IMR-90 (cell line): ENCODE results near the gene STK25. TPM values are rescaled to one million over a fixed set of nuclear protein-coding genes. Genes with fewer than 3 reads are reported as not detected.

ENCODE experiments used
- ATAC-seq: fragments of 200-7000 bp; cut with Tn5 transposase; 2 replicates; pipeline ENCODE4 v1.9.1; 2020; ENCODE audit warnings: low read depth, mild to moderate bottlenecking, moderate library complexity
- BruUV-seq: library from RNA; stranded (reverse); fragments of 400-500 nt; replicated peaks from 2 replicates; lab custom pipeline; 2021; lab: Mats Ljungman, UMichigan
- CTCF ChIA-PET: fragments of 300-600 bp; formaldehyde crosslinking; extraction: SDS; loops from one replicate; lab custom pipeline; 2021; ENCODE audit warnings: antibody characterized with exemption; lab: Yijun Ruan, JAX
- POLR2A ChIA-PET: fragments of 300-600 bp; sonication (Branson Sonifier 250); formaldehyde crosslinking; loops from one replicate; lab custom pipeline; 2022; ENCODE audit warnings: antibody characterized with exemption; ENCODE audit not compliant: unreplicated experiment; lab: Charles Lee
- DNase-seq: peaks from one replicate; pipeline ENCODE4 v3.0.0; 2013
- H2AFZ ChIP-seq: replicated peaks from 2 replicates; pipeline ENCODE3; 2013; ENCODE audit warnings: low read length, mild to moderate bottlenecking; ENCODE audit not compliant: poor library complexity
- H2AK5ac ChIP-seq: 2 replicates; pipeline ENCODE4 v1.6.1; 2013; ENCODE audit warnings: low read depth, low read length, inconsistent platforms
- H2AK9ac ChIP-seq: replicated peaks from 2 replicates; pipeline ENCODE3; 2013; ENCODE audit warnings: mild to moderate bottlenecking, low read depth, low read length, moderate library complexity; ENCODE audit not compliant: poor library complexity
- H2BK120ac ChIP-seq: 2 replicates; pipeline ENCODE4 v1.6.1; 2013; ENCODE audit warnings: low read depth, low read length, inconsistent platforms
- H2BK15ac ChIP-seq: 3 replicates; pipeline ENCODE4 v1.6.1; 2013; ENCODE audit warnings: low read depth, low read length, inconsistent platforms
- H2BK20ac ChIP-seq: 2 replicates; pipeline ENCODE4 v1.6.1; 2013; ENCODE audit warnings: low read depth, mild to moderate bottlenecking, inconsistent platforms, low read length, moderate library complexity
- H2BK5ac ChIP-seq: 2 replicates; pipeline ENCODE4 v1.6.1; 2013; ENCODE audit warnings: mild to moderate bottlenecking, low read depth, low read length, inconsistent platforms; ENCODE audit not compliant: poor library complexity, severe bottlenecking
- H3K14ac ChIP-seq: replicated peaks from 2 replicates; pipeline ENCODE4 v1.6.1; 2013; ENCODE audit warnings: low read depth, low read length, inconsistent platforms
- H3K18ac ChIP-seq: 2 replicates; pipeline ENCODE4 v1.6.1; 2013; ENCODE audit warnings: low read depth, low read length, control low read depth
- H3K23ac ChIP-seq: 2 replicates; pipeline ENCODE4 v1.6.1; 2013; ENCODE audit warnings: low read depth, low read length, inconsistent platforms
- H3K27ac ChIP-seq: 2 replicates; pipeline ENCODE4 v1.5.1; 2013; ENCODE audit warnings: mild to moderate bottlenecking, control low read depth, low read length; ENCODE audit not compliant: insufficient read depth
- H3K27me3 ChIP-seq: 2 replicates; pipeline ENCODE4 v1.6.1; 2013; ENCODE audit warnings: low read length; ENCODE audit not compliant: control insufficient read depth, insufficient read depth
- H3K36me3 ChIP-seq: 2 replicates; pipeline ENCODE4 v1.6.1; 2013; ENCODE audit warnings: low read length, mixed read lengths; ENCODE audit not compliant: control insufficient read depth, insufficient read depth
- H3K4ac ChIP-seq: 2 replicates; pipeline ENCODE4 v1.6.1; 2013; ENCODE audit warnings: low read depth, low read length, inconsistent platforms
- H3K4me1 ChIP-seq: 2 replicates; pipeline ENCODE4 v1.6.1; 2013; ENCODE audit warnings: low read length, mixed read lengths; ENCODE audit not compliant: control insufficient read depth, insufficient read depth
- H3K4me2 ChIP-seq: 2 replicates; pipeline ENCODE4 v1.6.1; 2013; ENCODE audit warnings: low read depth, mild to moderate bottlenecking, control low read depth, low read length, moderate library complexity
- H3K4me3 ChIP-seq: 2 replicates; pipeline ENCODE4 v1.5.1; 2013; ENCODE audit warnings: low read depth, mild to moderate bottlenecking, control low read depth, low read length, moderate library complexity; ENCODE audit not compliant: insufficient read depth
- H3K56ac ChIP-seq: 2 replicates; pipeline ENCODE4 v1.6.1; 2013; ENCODE audit warnings: low read length, inconsistent platforms; ENCODE audit not compliant: insufficient read depth; ENCODE audit errors: extremely low read depth
- H3K79me1 ChIP-seq, 2 experiments: 2 replicates each; pipeline ENCODE4 v1.6.1; 2013; ENCODE audit warnings: low read length in 2 of 2, inconsistent platforms in 1 of 2, low read depth in 1 of 2
- H3K9ac ChIP-seq: 2 replicates; pipeline ENCODE4 v1.6.1; 2013; ENCODE audit warnings: low read depth, low read length, control low read depth
- H3K9me1 ChIP-seq: 2 replicates; pipeline ENCODE4 v1.6.1; 2013; ENCODE audit warnings: low read length, inconsistent platforms; ENCODE audit not compliant: insufficient read depth
- H3K9me3 ChIP-seq: 2 replicates; pipeline ENCODE4 v1.6.1; 2013; ENCODE audit warnings: low read length; ENCODE audit not compliant: control insufficient read depth, insufficient read depth
- H4K20me1 ChIP-seq: 2 replicates; pipeline ENCODE4 v1.6.1; 2013; ENCODE audit warnings: low read length, inconsistent platforms; ENCODE audit not compliant: insufficient read depth
- H4K5ac ChIP-seq: 2 replicates; pipeline ENCODE4 v1.6.1; 2013; ENCODE audit warnings: mild to moderate bottlenecking, low read depth, low read length, control low read depth
- H4K8ac ChIP-seq, 2 experiments: 2 replicates each; pipeline ENCODE4 v1.6.1; 2013; ENCODE audit warnings: low read depth in 2 of 2, low read length in 2 of 2, control low read depth in 1 of 2, inconsistent platforms in 1 of 2
- H4K91ac ChIP-seq: 2 replicates; pipeline ENCODE4 v1.6.1; 2013; ENCODE audit warnings: low read depth, low read length, inconsistent platforms; ENCODE audit not compliant: insufficient read depth
- BHLHE40 ChIP-seq: fragments of 150-350 bp; IDR thresholded peaks from 2 replicates; pipeline ENCODE4 v1.6.1; 2016; ENCODE audit warnings: mild to moderate bottlenecking, low read depth, low read length
- CEBPB ChIP-seq: IDR thresholded peaks from 2 replicates; pipeline ENCODE4 v1.6.1; 2012; ENCODE audit warnings: low read depth, low read length, improper control_type of control experiment
- CHD1 ChIP-seq: IDR thresholded peaks from 2 replicates; pipeline ENCODE4 v1.6.1; 2012; ENCODE audit warnings: low read depth, low read length, improper control_type of control experiment
- FOS ChIP-seq: fragments of 150-350 bp; IDR thresholded peaks from 2 replicates; pipeline ENCODE4 v1.6.1; 2016; ENCODE audit warnings: low read depth, low read length
- MAFK ChIP-seq: IDR thresholded peaks from 2 replicates; pipeline ENCODE4 v1.6.1; 2012; ENCODE audit warnings: low read depth, low read length, improper control_type of control experiment
- MAZ ChIP-seq: IDR thresholded peaks from 2 replicates; pipeline ENCODE4 v1.6.1; 2012; ENCODE audit warnings: low read depth, mild to moderate bottlenecking, low read length, improper control_type of control experiment, moderate library complexity, borderline replicate concordance
- MXI1 ChIP-seq: IDR thresholded peaks from 2 replicates; pipeline ENCODE4 v1.6.1; 2012; ENCODE audit warnings: low read depth, mild to moderate bottlenecking, low read length, moderate library complexity, borderline replicate concordance
- NFE2L2 ChIP-seq: fragments of 150-350 bp; IDR thresholded peaks from 2 replicates; pipeline ENCODE4 v1.6.1; 2016; ENCODE audit warnings: low read depth, mild to moderate bottlenecking, low read length
- POLR2A ChIP-seq: IDR thresholded peaks from 2 replicates; pipeline ENCODE4 v1.6.1; 2012; ENCODE audit warnings: mild to moderate bottlenecking, low read depth, low read length
- RAD21 ChIP-seq: IDR thresholded peaks from 2 replicates; pipeline ENCODE4 v1.6.1; 2012; ENCODE audit warnings: low read length, improper control_type of control experiment
- RCOR1 ChIP-seq: IDR thresholded peaks from 2 replicates; pipeline ENCODE4 v1.6.1; 2012; ENCODE audit warnings: mild to moderate bottlenecking, low read length, improper control_type of control experiment; ENCODE audit not compliant: insufficient replicate concordance
- RFX5 ChIP-seq: IDR thresholded peaks from 2 replicates; pipeline ENCODE4 v1.8.0; 2012; ENCODE audit warnings: low read depth, mild to moderate bottlenecking, low read length, moderate library complexity
- SMC3 ChIP-seq: fragments of 150-350 bp; IDR thresholded peaks from 2 replicates; pipeline ENCODE4 v1.6.1; 2016; ENCODE audit warnings: low read depth, mild to moderate bottlenecking, antibody characterized with exemption, low read length, moderate library complexity
- WGBS, 2 experiments: methylation state at CpG; one replicate each; pipeline versions ENCODE4 v1.1.5 to v1.1.7; 2013; ENCODE audit warnings: missing lambda C conversion rate in 2 of 2; ENCODE audit not compliant: insufficient read length in 1 of 2; ENCODE audit errors: extremely low coverage in 2 of 2; 5-methylcytosine and 5-hydroxymethylcytosine counted together
- dilution Hi-C: fragments of 300-500 bp; cut with HindIII; formaldehyde crosslinking; loops from one replicate; pipeline ENCODE4 v1.14.3; 2018; ENCODE audit warnings: low sequenced_read_pairs; ENCODE audit not compliant: unreplicated experiment
- in situ Hi-C: fragments of 300-500 bp; cut with MboI; formaldehyde crosslinking; loops from 3 replicates; pipeline ENCODE4 v1.14.3; 2019; ENCODE audit warnings: low sequenced_read_pairs, inconsistent platforms, mixed read lengths
- intact Hi-C: fragments of 100-400 bp; cut with micrococcal nuclease; formaldehyde crosslinking; loops from 2 replicates; pipeline ENCODE4 v1.10.0; 2022
- polyA plus RNA-seq, 3 experiments: library from polyadenylated mRNA; depleted of rRNA; stranded (reverse); fragments of >200 nt; gene quantifications; 2 replicates each; pipeline ENCODE4 v1.2.3, GENCODE V29; 2012; ENCODE audit warnings: low replicate concordance in 1 of 3
- total RNA-seq: library from RNA; depleted of rRNA; stranded (reverse); fragments of >200 nt; gene quantifications from 2 replicates; pipeline ENCODE4 v1.2.3, GENCODE V29; 2012
- TF ChIP-seq, protein P1 (sequence below): fragments of 150-350 bp; IDR thresholded peaks from 2 replicates; pipeline ENCODE4 v1.6.1; 2017; ENCODE audit warnings: mild to moderate bottlenecking, antibody characterized with exemption, low read length, low read depth
- TF ChIP-seq, protein P2 (sequence below): fragments of 150-350 bp; IDR thresholded peaks from 2 replicates; pipeline ENCODE4 v1.6.1; 2016; ENCODE audit warnings: low read depth, mild to moderate bottlenecking, low read length, moderate library complexity, borderline replicate concordance
- TF ChIP-seq, protein P3 (sequence below): conservative IDR thresholded peaks from 2 replicates; pipeline ENCODE4 v1.5.1; 2012; ENCODE audit warnings: mild to moderate bottlenecking, low read depth, low read length, improper control_type of control experiment

The STK25 gene
- total and polyA plus RNA-seq, 2 of the 4 experiments (the other 2 are of a cell fraction), result 258 to 392 TPM

DNA sequence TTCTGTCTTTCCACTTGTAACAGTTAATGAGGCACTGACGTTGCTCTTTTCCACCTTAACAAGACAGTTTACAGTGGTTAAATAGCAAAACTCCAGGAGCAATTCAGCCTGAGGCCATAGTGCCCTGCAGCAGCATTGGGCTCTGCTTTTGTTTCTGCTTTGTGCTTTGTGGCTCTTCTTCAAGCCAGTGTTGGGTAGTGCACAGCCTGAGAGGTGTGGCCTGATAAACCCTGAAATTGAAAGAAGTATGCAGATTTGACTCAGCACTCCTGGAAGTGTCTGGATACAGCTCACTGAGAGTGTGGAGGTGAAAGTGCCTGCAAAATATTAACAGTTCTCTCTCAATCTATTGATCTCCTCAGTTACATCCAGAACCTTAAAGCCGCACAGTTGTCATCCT is 63.0 kb downstream of the STK25 start:
- H3K23ac ChIP-seq, result no peak overlapping the region
- H3K4ac ChIP-seq, result no peak overlapping the region
- H2BK120ac ChIP-seq, result no peak overlapping the region
- H4K8ac ChIP-seq, result no peak overlapping the region
- no peak overlapping the region for H2BK5ac ChIP-seq
- no peak overlapping the region for H3K4me3 ChIP-seq
- H3K18ac ChIP-seq, result no peak overlapping the region
- H3K4me2 ChIP-seq, result no peak overlapping the region
- peaks cover 23% of the 10 kb centered on the region for H3K36me3 ChIP-seq
- no peak for TF ChIP-seq RCOR1
- TF ChIP-seq MXI1, result no peak
- TF ChIP-seq CHD1, result no peak
- TF ChIP-seq, protein P1, sequence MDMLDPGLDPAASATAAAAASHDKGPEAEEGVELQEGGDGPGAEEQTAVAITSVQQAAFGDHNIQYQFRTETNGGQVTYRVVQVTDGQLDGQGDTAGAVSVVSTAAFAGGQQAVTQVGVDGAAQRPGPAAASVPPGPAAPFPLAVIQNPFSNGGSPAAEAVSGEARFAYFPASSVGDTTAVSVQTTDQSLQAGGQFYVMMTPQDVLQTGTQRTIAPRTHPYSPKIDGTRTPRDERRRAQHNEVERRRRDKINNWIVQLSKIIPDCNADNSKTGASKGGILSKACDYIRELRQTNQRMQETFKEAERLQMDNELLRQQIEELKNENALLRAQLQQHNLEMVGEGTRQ, result no peak
- TF ChIP-seq POLR2A, result no peak
- no peak for TF ChIP-seq MAFK
- no peak for TF ChIP-seq FOS
- no peak for TF ChIP-seq RFX5
- TF ChIP-seq, protein P2, sequence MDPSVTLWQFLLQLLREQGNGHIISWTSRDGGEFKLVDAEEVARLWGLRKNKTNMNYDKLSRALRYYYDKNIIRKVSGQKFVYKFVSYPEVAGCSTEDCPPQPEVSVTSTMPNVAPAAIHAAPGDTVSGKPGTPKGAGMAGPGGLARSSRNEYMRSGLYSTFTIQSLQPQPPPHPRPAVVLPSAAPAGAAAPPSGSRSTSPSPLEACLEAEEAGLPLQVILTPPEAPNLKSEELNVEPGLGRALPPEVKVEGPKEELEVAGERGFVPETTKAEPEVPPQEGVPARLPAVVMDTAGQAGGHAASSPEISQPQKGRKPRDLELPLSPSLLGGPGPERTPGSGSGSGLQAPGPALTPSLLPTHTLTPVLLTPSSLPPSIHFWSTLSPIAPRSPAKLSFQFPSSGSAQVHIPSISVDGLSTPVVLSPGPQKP, result no peak
- no peak for TF ChIP-seq BHLHE40
- no peak for TF ChIP-seq RAD21
- TF ChIP-seq, protein P3, sequence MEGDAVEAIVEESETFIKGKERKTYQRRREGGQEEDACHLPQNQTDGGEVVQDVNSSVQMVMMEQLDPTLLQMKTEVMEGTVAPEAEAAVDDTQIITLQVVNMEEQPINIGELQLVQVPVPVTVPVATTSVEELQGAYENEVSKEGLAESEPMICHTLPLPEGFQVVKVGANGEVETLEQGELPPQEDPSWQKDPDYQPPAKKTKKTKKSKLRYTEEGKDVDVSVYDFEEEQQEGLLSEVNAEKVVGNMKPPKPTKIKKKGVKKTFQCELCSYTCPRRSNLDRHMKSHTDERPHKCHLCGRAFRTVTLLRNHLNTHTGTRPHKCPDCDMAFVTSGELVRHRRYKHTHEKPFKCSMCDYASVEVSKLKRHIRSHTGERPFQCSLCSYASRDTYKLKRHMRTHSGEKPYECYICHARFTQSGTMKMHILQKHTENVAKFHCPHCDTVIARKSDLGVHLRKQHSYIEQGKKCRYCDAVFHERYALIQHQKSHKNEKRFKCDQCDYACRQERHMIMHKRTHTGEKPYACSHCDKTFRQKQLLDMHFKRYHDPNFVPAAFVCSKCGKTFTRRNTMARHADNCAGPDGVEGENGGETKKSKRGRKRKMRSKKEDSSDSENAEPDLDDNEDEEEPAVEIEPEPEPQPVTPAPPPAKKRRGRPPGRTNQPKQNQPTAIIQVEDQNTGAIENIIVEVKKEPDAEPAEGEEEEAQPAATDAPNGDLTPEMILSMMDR, result no peak
- TF ChIP-seq MAZ, result no peak
- no peak for TF ChIP-seq SMC3
- no peak for TF ChIP-seq CEBPB
- TF ChIP-seq NFE2L2, result no peak
- H2AFZ ChIP-seq, result no peak overlapping the region
- DNase-seq (no peak), ATAC-seq (peak; percentile 61)
- peaks cover 2 to 3% of the 10 kb centered on the region in 2 experiments; a peak in 1 of 4 replicates for H3K79me1 ChIP-seq
- no peak overlapping the region for H2BK15ac ChIP-seq
- H3K9me1 ChIP-seq, result peaks cover 7% of the 10 kb centered on the region
- ChIA-PET CTCF (no interaction called here), POLR2A (no interaction called here)
- no peak overlapping the region for H2AK9ac ChIP-seq
- BruUV-seq, result no TSS peak
- no peaks in the 10 kb centered on the region for H4K20me1 ChIP-seq
- dilution Hi-C loops (no loop called here), intact Hi-C loops (no loop called here), in situ Hi-C loops (no loop called here)
- H3K27ac ChIP-seq, result no peak overlapping the region
- 100% methylated on average over 1 of the region's 2 CpGs; no CpG with 5 or more reads in 1 of the 2 experiments for WGBS, 2 experiments
- H3K9ac ChIP-seq, result no peak overlapping the region
- H3K56ac ChIP-seq, result no peak overlapping the region
- H3K14ac ChIP-seq, result no peak overlapping the region
- H3K27me3 ChIP-seq, result no peaks in the 10 kb centered on the region
- no peaks in the 10 kb centered on the region for H3K9me3 ChIP-seq
- no peak overlapping the region for H4K91ac ChIP-seq
- no peak overlapping the region for H2AK5ac ChIP-seq
- no peak overlapping the region for H4K5ac ChIP-seq
- H3K4me1 ChIP-seq, result no peaks in the 10 kb centered on the region
- no peak overlapping the region for H2BK20ac ChIP-seq
